MM.1S (cell line): Measurements from ENCODE around the gene DIRAS1.

ENCODE experiments used
- CTCF ChIP-seq: fragments of 300-600 bp; sonication (generic); IDR thresholded peaks from 2 replicates; pipeline ENCODE4 v1.5.1; 2016; ENCODE audit warnings: antibody characterized with exemption, low read length, mixed read lengths
- EZH2 ChIP-seq: fragments of 300-600 bp; sonication (generic); optimal IDR thresholded peaks from 2 replicates; pipeline ENCODE3; 2017; ENCODE audit warnings: low read depth, mild to moderate bottlenecking, antibody characterized with exemption, low read length, mixed read lengths

- TF ChIP-seq CTCF (no peak), EZH2 (no peak)
Observed at GRCh38 chr19:2686360-2686759, 34.8 kb downstream of the DIRAS1 start.
